8988T (cell line): Measurements from ENCODE around the gene KCNQ5.
"Not testable (repeated sequence)": the region's sequence is repeated elsewhere in the genome, so short reads cannot be mapped to it uniquely, and the experiment has no call there.

Experiments used
- DNase-seq: peaks from one replicate; pipeline ENCODE4 v3.0.0; 2011

The KCNQ5 gene

DNA sequence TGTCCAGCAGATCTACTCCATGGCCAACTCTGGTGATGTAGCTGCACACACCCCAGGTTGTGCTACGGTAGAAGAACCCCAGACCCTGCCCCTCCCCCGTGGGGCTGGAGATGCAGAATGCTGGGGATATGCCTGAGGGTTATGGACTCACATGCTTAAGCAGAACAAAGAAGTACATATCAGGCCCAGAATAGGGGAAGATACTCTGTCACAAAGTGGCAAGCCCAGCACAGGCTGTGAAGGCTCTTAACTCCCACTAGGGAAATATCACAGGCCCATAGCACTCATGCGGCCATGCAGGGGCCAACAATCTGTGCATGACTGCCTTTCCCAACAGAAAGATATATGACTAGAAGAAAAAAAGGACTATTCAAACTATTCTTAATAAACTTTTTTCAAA lies 234.9 kb downstream of the KCNQ5 start:
- DNase-seq = no peak

DNA sequence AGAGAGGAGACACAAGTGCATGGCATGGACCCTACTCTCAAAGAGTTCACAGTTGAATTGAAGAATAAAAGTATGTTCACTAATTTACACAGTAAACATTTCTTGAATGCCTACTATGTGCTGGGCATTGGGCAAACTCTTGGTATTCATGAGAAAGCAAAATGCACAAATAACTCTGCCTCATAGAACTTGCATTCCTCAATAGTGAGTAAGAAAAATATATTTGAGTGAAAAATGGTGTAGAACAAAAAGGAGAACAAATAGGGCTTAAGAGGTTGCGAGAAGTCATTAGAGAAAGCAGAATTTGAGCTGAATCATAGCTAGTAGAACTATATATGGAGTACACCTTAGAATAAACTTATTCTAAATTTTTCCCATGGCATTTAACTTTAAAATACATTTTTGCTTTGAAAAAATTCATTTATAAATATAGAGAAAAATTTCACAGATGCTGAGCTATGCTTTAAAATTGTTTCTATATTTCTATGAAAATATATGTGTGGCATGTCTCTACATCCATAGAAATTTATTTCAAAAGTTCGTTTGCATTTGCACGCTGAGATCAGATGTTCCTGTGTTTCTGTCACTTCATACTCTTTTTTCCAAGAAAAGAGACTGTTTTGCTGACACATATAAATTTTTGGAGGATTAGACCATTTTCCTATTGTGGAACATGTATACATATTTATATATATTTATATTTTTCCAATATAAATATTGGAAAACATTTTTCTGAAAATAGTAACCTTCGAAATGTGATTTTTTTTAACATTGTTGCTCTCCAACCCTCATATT lies 236.1 kb downstream of the KCNQ5 start:
- DNase-seq = no peak

DNA sequence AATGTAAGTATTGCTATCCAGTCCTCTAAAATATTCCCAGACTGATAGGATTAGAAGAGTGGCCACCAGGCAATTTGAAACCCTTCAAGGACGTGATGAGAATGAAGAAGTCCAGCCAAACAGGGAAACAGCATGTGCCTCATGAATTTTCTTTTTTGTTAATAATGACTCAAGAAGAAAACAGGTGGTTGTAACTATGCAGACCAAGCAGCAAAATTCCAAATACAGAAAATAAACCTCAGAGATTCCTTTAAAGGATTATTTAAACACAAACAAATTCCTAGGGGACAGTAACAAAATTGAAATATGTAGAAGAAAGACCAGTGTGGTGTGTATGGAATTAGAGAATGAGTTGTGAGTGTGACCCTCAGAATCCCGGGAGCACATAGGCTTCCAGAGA lies 239.2 kb downstream of the KCNQ5 start:
- no peak for DNase-seq

DNA sequence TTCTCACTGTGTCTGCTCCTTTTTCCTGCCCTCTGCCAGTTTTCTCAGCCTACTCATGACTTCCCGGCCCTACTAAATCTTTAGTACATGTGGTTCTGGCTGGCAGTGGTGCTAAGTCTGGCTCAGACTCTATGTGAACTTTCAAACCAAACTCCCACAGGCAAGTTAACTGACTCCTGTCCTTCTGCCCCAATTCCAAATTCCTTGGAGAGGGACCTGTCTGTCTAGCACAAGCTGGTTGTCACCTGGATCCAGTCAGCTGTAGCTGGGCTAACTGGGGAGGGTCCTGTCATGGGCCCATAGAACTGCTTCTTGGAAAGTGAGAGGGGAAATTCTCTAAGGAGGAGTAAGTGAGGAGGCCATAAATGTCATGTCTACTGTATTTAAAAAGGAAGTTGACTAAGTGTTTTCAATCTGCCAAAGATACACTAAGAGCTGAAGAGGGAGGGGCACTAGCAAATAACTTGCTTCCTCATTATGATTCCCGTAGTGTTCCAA lies 240.1 kb downstream of the KCNQ5 start:
- DNase-seq = no peak

DNA sequence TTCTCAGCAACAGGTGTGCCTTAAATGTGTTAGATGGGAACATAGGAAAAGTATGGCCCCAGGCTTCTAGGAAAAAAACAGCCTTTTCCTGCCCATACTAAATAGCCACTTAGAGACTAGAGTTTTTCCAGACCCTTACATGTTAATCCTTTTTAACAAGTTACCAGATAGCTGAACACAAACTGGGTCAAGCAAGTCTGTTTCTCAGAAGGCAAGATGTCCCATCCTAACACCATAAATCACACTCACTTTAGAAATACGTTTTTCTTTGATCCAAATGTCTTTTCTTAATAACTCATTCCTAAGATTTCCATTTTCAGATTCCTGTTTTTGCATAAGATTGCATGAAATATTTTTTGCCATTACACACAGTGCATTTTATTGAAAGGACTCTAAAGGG lies 241.3 kb downstream of the KCNQ5 start:
- no peak for DNase-seq

- no peak for DNase-seq
Observed at GRCh38 chr6:72864236-72864635, 242.4 kb downstream of the KCNQ5 start.

- no peak for DNase-seq
Observed at GRCh38 chr6:72864799-72865198, 242.9 kb downstream of the KCNQ5 start.

GRCh38 chr6:72865467-72865866 lies 243.6 kb downstream of the KCNQ5 start:
- no peak for DNase-seq

DNA sequence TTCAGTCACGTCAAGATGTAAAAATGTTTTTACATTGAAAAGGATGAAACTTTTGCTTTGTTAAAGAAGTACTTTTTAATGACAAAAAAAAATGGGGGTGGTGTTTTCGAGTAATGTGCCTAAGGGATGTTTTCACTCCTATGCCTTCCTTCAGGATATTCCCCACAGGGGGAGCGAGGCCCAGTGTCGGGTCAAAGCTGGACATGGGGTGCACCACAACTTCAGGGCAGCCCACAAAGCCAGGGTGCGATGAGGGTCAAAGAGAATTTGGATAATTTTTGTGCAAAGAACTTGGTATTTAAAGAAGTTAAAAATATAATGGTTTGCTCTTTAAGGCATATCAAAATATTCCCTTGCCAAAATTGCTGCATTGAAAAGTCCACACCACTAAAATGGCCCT lies 247.8 kb downstream of the KCNQ5 start:
- no peak for DNase-seq

DNA sequence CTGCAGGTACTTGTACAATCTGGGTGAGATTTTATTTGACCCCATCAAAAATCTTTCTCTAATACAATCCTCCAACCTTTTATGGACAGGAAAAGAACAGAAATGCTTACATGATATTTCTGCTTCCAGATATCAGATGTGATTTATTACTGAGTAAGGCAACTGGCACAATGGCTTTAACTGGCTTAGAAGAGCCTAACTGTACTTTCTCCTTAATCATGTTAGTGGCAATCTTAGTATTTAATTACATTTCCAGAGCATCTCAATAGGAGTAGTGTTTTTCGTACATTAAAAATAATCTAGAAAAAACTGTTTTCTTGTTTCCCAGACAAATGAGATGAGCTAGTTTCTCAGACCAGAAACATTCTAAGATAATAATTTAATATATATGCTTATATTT lies 251.6 kb downstream of the KCNQ5 start:
- DNase-seq = no peak

DNA sequence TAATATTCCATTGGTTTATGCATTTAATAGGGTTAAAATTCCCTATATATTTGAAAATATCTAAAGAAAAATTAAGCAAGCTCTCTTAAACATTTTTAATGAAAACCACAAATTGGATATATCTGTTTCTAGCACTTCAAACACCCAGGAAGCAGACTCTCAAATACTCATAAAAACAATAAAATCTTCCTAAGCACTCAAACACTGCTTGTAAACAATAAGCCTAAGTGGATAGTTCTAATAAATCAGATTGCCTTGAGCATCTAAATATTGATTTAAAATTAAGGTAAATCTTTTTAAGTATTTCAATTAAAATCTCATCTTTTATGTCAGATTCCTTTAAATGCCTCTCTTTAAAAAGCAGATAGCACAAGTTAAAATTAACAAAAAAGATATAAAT lies 254.4 kb downstream of the KCNQ5 start:
- no peak for DNase-seq

DNA sequence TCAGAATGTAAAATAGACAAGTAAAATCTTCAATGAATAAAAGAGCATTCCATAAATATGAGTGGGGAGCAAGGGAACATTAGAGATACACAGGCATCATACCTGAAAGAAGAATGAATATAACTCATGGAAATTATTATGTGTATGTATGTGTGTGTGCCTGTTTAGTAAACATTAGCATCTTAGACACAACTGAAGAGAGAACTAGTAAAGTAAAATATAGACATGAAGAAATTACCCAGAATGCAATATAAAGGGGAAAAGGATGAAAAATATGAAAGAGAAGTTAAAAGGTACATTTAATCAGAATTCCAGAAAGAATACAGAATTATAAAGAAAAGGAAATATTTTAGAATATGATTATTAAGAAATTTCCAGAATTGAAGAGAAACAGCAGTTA lies 264.3 kb downstream of the KCNQ5 start:
- DNase-seq = no peak

GRCh38 chr6:72890233-72890632 lies 268.4 kb downstream of the KCNQ5 start:
- DNase-seq = no peak

DNA sequence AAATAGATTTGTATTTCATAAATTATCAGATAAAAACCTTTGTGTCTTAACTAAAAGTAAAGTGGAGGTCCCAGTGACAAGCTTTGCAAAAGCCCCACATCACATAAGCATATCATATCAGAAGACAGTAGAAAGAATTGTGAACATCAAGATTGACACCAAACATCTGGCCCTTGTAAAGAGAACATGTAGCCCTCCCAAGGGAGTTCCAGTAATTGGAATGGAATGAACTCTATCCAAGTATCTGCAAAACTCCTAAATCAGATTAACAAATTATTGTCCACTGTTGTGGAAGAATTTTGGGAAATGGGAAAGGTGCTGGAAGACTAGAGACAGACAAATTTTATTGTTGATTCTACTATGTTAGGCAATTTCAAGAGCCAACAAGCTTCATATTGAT lies 268.8 kb downstream of the KCNQ5 start:
- no peak for DNase-seq

- DNase-seq = no peak
Observed at GRCh38 chr6:72892901-72893300, 271.0 kb downstream of the KCNQ5 start.

DNA sequence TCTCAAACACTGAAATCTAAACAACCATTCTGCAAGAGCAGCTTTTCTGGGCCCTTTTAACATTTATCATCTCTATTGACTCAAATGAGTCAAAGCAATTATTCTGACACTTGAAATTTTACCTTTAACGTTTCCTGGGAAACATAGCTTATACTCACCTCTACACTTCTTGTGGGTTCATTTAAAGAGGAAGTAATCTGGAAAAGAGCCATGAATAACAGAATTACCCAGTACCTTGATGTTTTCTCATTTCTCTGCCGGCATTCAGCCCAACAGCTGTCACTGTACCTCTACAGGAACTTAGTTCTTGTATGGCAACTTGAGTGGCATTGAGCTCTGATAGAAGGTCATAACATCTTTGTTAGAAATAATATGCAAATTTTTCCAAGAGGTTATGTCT lies 272.2 kb downstream of the KCNQ5 start:
- DNase-seq = no peak

DNA sequence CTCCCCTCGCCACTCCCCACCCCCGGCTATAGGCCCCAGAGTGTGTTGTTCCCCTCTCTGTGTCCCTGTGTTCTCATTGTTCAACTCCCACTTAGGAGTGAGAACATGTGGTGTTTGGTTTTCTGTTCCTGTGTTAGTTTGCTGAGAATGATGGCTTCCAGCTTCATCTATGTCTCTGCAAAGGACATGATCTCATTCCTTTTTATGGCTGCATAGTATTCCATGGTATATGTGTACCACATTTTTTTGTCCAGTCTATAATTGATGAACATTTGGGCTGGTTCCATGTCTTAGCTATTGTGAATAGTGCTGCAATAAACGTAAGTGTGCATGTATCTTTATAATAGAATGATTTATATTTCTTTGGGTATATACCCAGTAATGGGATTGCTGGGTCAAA lies 276.4 kb downstream of the KCNQ5 start:
- DNase-seq = not testable (repeated sequence)

DNA sequence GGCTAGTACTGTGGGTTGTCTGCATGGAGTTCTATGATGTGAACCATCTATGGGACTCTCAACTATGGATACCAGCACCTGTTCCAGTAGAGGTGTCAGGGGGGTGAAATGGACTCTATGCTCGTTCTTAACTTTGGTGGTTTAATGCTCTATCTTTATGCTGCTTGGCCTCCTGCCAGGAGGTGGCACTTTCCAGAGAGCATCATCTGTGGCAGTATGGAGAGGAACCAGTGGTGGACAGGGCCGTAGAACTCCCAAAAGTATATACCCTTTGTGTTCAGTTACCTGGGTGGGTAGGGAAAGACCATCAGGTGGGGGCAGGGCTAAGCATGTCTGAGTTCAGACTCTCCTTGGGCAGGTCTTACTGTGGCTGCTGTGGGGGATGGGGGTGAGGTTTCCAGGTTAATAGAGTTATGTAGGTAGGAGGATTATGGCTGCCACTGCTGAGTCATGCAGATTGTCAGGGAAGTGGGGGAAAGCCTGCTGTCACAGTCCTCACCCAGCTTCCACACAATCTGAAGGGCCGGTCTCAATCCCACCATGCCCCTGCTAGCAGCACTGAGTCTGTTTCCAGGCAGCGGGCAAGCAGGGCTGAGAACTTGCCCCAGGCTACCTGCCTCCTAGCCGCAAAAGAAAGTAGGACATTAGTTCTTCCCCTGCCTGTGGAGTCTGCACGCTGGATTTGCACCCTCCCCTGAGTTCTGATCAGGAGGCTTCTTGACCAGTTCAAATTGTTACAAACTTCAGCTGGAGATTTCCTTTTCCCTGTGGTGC lies 284.0 kb downstream of the KCNQ5 start:
- DNase-seq = no peak

DNA sequence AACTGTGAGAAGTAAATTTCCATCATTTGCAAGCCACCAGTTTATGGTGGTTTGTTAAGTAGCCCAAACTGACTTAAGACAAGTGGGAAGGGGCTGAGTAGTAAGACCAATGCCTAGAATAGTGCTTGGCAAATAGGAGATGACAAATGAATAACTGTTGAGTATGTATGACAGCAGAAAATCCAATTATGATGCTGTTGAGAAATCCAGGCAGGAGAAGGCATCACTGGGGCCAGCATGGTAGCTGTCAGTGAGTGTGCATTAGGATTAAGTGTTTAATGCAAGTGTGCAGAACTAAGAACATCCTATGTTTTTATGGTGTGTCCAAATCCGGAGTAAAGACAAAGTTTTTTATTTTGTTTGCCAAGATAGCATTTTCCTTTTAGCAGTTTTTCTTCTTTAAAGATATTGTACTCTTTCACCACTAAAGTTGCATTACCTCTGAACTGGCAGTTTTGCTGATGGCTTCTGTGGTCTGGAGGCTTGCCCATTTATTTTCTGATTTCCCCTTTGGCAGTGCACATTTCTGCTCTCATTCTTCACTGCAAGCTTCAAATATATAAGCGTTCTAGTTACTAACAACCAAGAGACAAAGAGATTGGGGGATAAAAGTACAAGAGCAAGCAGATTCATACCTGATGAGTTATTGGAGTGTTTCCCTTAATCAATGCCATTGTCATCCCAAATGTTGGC lies 289.7 kb downstream of the KCNQ5 start:
- no peak for DNase-seq

DNA sequence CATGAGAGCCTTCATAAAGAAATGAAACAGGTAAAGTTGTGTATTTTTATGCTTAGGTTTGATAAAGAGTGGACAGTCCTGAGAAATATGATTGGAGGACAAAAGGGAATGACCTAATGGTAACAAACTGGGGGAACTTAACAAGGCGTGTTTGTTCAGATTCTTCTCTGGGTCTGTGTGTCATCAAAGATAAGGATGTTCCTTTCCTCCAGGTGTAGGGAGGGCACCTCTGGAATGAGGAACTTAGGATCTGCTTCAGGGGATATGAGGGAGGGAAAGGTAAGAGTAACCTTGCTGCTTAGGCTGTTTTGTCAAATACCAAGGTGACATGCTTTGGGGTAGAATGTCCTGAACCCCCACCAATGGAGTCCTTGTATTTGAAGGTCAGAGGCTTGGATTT lies 291.9 kb downstream of the KCNQ5 start:
- no peak for DNase-seq

DNA sequence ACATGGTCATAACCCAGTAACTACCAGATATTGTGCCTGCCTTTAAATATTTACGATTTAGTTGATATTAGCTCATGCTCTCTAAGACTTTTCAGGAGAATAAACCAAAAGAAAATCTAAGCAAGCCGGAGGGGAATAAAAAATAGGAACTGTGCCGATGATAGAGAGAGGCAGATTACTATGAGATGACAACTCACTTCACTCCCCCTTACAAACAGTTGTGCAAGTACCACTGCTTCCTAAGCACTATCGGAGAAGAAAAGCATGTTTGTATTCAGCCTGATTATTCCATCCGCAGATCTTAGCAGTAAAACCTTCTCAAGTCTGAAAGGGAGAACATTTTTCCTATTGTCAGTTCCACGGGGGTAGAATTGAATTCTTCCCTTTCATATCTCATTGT lies 294.4 kb downstream of the KCNQ5 start:
- DNase-seq = no peak

DNA sequence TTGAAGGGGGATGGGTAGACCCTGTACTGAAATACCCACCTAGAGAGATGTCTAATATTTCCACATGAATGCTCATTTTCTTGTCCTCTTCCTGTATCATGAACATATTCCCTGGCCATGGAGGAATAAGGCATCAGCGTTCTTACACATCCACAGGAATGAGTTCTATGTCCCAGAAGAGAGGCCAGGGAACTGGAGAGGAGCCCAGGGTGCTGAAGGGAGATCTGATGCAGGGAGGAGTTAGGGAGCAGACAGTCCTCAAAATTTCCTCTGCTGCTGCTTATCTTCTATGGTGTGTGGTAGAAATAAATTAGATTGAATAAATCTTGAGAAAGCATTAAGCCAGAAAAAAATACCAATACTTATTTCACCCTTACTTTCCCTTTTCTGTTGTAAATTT lies 295.0 kb downstream of the KCNQ5 start:
- no peak for DNase-seq

DNA sequence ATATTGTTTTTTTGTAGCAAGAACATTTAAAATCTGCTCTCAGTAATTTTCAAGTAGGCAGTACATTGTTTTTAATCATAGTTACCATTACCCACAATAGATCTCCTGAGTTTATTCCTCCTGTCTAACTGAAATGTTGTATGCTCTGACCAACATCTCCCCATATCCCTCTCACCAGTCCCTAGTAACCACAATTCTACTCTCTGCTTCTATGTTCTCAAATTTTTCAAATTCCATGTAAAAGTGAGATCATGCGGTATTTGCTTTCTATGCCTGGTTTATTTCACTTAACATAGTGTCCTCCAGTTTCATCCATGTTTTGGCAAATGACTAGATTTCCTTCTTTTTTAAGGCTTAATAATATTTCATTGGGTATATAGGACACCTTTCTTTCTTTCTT lies 300.5 kb downstream of the KCNQ5 start:
- no peak for DNase-seq

DNA sequence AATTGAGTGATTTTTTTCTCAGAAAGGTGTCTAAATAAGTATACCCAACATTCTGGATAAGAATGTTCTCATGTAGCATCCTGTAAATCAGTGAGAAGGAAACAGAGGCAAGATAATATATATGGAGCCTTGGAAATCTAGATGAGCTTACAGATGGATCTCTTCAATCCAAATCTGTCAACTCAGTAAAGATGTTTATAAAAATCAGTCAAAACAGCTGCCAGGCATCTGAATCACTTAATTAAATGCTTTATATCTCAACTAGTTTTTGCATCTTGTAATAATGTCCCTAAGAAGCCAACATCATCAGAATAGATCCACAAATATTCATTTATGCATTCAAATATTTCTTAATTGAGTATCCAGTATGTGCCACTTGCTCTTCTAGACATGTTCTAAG lies 303.3 kb downstream of the KCNQ5 start:
- DNase-seq = no peak
